ENCODE measurements around the gene FLNC. TPM values are rescaled to one million over a fixed set of nuclear protein-coding genes. Genes with fewer than 3 reads are reported as not detected.

FLNC gene
- total and polyA plus RNA-seq, 8 donors, result 14.3 to 34.7 (median 23.6) TPM

GRCh38 chr7:128838109-128838779, 8.0 kb downstream of the FLNC start:
- Histone ChIP-seq H3K27me3 (peaks cover 0 to 9% of the 10 kb centered on the region in 2 donors), H3K9me3 (no peaks in the 10 kb centered on the region), H3K4me3 (no peak overlapping the region), H3K36me3 (no peaks in the 10 kb centered on the region), H3K4me1 (no peaks in the 10 kb centered on the region), H3K27ac (no peak overlapping the region)
- DNase-seq, result peak in 1 of 4 donors; percentile 71
- ATAC-seq, result no peak
- intact Hi-C loops (cut with DNase I), result no loop called here
- no peak for TF ChIP-seq CTCF (IDR thresholded peaks at IDR 0.05)

GRCh38 chr7:128838981-128839731, 8.9 kb downstream of the FLNC start:
- intact Hi-C loops (cut with DNase I), result no loop called here
- TF ChIP-seq CTCF (IDR thresholded peaks at IDR 0.05), result no peak
- no peaks in the 10 kb centered on the region for H3K36me3 ChIP-seq

DNA sequence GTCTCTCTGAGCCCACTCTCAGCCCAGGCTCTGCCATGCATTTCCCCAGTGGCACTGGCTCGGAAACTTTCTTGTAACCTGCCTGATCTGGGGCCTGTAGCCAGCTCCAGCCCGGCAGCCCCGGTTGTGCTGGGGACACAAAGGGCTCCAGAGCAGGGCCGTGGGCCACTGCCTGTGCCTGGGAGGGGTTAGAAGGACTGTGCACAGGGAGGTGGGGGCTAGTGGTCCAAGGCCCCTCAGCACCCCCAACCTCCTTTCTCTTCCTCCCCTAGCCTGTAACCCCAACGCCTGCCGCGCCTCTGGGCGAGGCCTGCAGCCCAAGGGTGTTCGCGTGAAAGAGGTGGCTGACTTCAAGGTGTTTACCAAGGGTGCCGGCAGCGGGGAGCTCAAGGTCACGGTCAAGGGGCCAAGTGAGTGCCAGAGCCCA, 9.6 kb downstream of the FLNC start:
- Histone ChIP-seq H3K4me1 (no peaks in the 10 kb centered on the region), H3K27ac (no peak overlapping the region), H3K9me3 (no peaks in the 10 kb centered on the region), H3K36me3 (no peaks in the 10 kb centered on the region), H3K27me3 (no peaks in the 10 kb centered on the region), H3K4me3 (no peak overlapping the region)
- intact Hi-C loops (cut with DNase I), result no loop called here
- DNase-seq, result peak in 1 of 4 donors; percentile 66
- no peak for ATAC-seq
- no peak for TF ChIP-seq CTCF (IDR thresholded peaks at IDR 0.05)

More at GRCh38 chr7:128838981-128839731, 8.9 kb downstream of the FLNC start:
- DNase-seq, result peak in 1 of 4 donors; percentile 70
- H3K4me3 ChIP-seq, result no peak overlapping the region
- H3K27ac ChIP-seq, result no peak overlapping the region
- no peaks in the 10 kb centered on the region for H3K9me3 ChIP-seq
- no peak for ATAC-seq
- H3K4me1 ChIP-seq, result no peaks in the 10 kb centered on the region
- H3K27me3 ChIP-seq, result peaks cover 0 to under 1% of the 10 kb centered on the region in 2 donors

DNA sequence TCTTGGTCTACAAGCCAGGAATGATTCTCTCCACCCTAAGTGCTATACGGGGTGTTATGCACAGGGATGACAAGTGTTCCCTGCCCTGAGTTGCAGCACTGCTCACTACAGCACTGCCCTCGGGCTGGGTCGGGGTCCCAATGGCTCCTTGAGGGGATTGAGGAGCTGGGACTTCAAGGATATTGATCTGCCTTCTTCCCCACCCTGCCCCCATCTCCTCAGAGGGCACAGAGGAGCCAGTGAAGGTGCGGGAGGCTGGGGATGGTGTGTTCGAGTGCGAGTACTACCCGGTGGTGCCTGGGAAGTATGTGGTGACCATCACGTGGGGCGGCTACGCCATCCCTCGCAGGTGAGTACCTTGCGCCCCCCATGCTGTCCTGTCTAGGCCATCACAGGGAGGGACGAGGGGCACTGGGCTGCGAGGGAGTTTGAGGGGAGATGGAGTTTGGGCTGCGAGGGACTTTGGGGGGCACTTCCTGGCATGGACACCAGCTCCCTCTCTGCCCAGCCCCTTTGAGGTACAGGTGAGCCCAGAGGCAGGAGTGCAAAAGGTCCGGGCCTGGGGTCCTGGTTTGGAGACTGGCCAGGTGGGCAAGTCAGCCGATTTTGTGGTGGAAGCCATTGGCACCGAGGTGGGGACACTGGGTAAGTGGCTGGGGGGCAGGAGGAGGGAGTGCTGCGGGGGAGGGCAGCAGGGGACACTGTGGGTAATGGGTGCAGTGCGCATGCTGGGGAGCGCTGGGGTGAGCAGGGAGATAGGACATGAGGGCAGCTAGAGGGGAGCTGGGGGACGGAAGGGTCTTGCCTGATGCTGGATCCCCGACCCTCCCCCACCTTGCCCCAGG, 10.3 kb downstream of the FLNC start:
- H3K27me3 ChIP-seq, result no peaks in the 10 kb centered on the region
- peak in 1 of 4 donors; percentile 73 for DNase-seq
- no peaks in the 10 kb centered on the region for H3K4me1 ChIP-seq
- H3K4me3 ChIP-seq, result no peak overlapping the region
- no peak for ATAC-seq
- no peaks in the 10 kb centered on the region for H3K36me3 ChIP-seq
- no peaks in the 10 kb centered on the region for H3K9me3 ChIP-seq
- no peak overlapping the region for H3K27ac ChIP-seq
- no peak for TF ChIP-seq CTCF (IDR thresholded peaks at IDR 0.05)
- intact Hi-C loops (cut with DNase I), result no loop called here
